WTC11 (cell line): ENCODE measurements around the gene DCUN1D1. TPM values are rescaled to one million over a fixed set of nuclear protein-coding genes. Genes with fewer than 3 reads are reported as not detected.

Source experiments
- ATAC-seq: fragments of 200-7000 bp; cut with Tn5 transposase; 2 replicates; pipeline ENCODE4 v1.10.0; 2021; ENCODE audit warnings: mild to moderate bottlenecking, moderate library complexity
- CTCF ChIA-PET: fragments of 300-600 bp; sonication (Branson Sonifier 250); formaldehyde crosslinking; loops from one replicate; lab custom pipeline; 2021; ENCODE audit warnings: antibody characterized with exemption; lab: Charles Lee
- POLR2A ChIA-PET: fragments of 350-600 bp; sonication (Branson Sonifier 250); formaldehyde crosslinking; loops from one replicate; lab custom pipeline; 2021; ENCODE audit warnings: antibody characterized with exemption; lab: Charles Lee
- DNase-seq: peaks from one replicate; pipeline ENCODE4 v3.0.0; 2021; ENCODE audit warnings: low spot score
- H3K27ac Mint-ChIP-seq: 2 replicates; pipeline ENCODE4 v1.8.0; 2021; ENCODE audit warnings: mixed read lengths
- H3K27me3 Mint-ChIP-seq: 2 replicates; pipeline ENCODE4 v1.8.0; 2021; ENCODE audit warnings: low read depth, mild to moderate bottlenecking, moderate library complexity, mixed read lengths
- H3K36me3 Mint-ChIP-seq: 2 replicates; pipeline ENCODE4 v1.8.0; 2021; ENCODE audit warnings: mixed read lengths
- H3K4me1 Mint-ChIP-seq: 2 replicates; pipeline ENCODE4 v1.8.0; 2022; ENCODE audit warnings: mixed read lengths
- H3K4me3 Mint-ChIP-seq: 2 replicates; pipeline ENCODE4 v1.8.0; 2021; ENCODE audit warnings: mild to moderate bottlenecking, moderate library complexity, mixed read lengths
- H3K9me3 Mint-ChIP-seq: 2 replicates; pipeline ENCODE4 v1.8.0; 2021; ENCODE audit warnings: mixed read lengths
- ARID4B ChIP-seq: sonication (generic); formaldehyde crosslinking; IDR thresholded peaks from 2 replicates; pipeline ENCODE4 v1.8.0; 2023; ENCODE audit warnings: missing genetic modification reagents, mild to moderate bottlenecking, borderline replicate concordance
- CTCF ChIP-seq: fragments of 200-600 bp; IDR thresholded peaks from 2 replicates; pipeline ENCODE4 v1.8.0; 2022; ENCODE audit warnings: antibody characterized with exemption
- E2F5 ChIP-seq: sonication (generic); formaldehyde crosslinking; IDR thresholded peaks from 2 replicates; pipeline ENCODE4 v1.8.1; 2022; ENCODE audit warnings: mild to moderate bottlenecking, moderate library complexity, missing genetic modification reagents
- ETV6 ChIP-seq: sonication (generic); formaldehyde crosslinking; IDR thresholded peaks from 2 replicates; pipeline ENCODE4 v1.8.1; 2022; ENCODE audit warnings: mild to moderate bottlenecking, missing genetic modification reagents
- GRHL2 ChIP-seq: fragments of 250-450 bp; sonication (Bioruptor Pico); IDR thresholded peaks from 2 replicates; pipeline ENCODE4 v1.8.0; 2022; ENCODE audit warnings: mild to moderate bottlenecking, moderate library complexity; ENCODE audit not compliant: insufficient replicate concordance, severe bottlenecking
- JUN ChIP-seq: sonication (generic); formaldehyde crosslinking; IDR thresholded peaks from 2 replicates; pipeline ENCODE4 v1.8.0; 2023; ENCODE audit warnings: mild to moderate bottlenecking, missing genetic modification reagents
- NFYB ChIP-seq: sonication (generic); formaldehyde crosslinking; conservative IDR thresholded peaks from 2 replicates; pipeline ENCODE4 v1.8.0; 2022; ENCODE audit warnings: low read depth, missing genetic modification reagents
- NR3C1 ChIP-seq: sonication (generic); formaldehyde crosslinking; conservative IDR thresholded peaks from 2 replicates; pipeline ENCODE4 v1.8.1; 2023; ENCODE audit warnings: low read depth, mild to moderate bottlenecking, missing genetic modification reagents
- PRDM15 ChIP-seq: sonication (generic); formaldehyde crosslinking; IDR thresholded peaks from 2 replicates; pipeline ENCODE4 v1.8.0; 2022; ENCODE audit warnings: missing genetic modification reagents
- ZBTB21 ChIP-seq: sonication (generic); formaldehyde crosslinking; IDR thresholded peaks from 2 replicates; pipeline ENCODE4 v1.8.1; 2023; ENCODE audit warnings: mild to moderate bottlenecking, missing genetic modification reagents, borderline replicate concordance
- ZNF121 ChIP-seq: sonication (generic); formaldehyde crosslinking; IDR thresholded peaks from 2 replicates; pipeline ENCODE4 v1.8.0; 2023; ENCODE audit warnings: missing genetic modification reagents
- ZNF281 ChIP-seq: sonication (generic); formaldehyde crosslinking; IDR thresholded peaks from 2 replicates; pipeline ENCODE4 v1.8.0; 2023; ENCODE audit warnings: mild to moderate bottlenecking, missing genetic modification reagents
- total RNA-seq: library from RNA; stranded (reverse); gene quantifications from 3 replicates; pipeline ENCODE4 v1.2.3, GENCODE V29; 2021

DCUN1D1 gene
- total RNA-seq, 1 experiment from 2014 or later: 64.5 TPM

- Mint-ChIP-seq H3K36me3 (no peaks in the 10 kb centered on the region), H3K27ac (no peak overlapping the region), H3K4me3 (no peak overlapping the region), H3K27me3 (no peaks in the 10 kb centered on the region), H3K9me3 (no peaks in the 10 kb centered on the region), H3K4me1 (peaks cover 49% of the 10 kb centered on the region)
- DNase-seq (no peak), ATAC-seq (no peak)
- TF ChIP-seq NFYB (CRISPR knock-in tag) (no peak), JUN (CRISPR knock-in tag) (no peak), CTCF (no peak), GRHL2 (no peak), ARID4B (CRISPR knock-in tag) (no peak), ETV6 (CRISPR knock-in tag) (no peak), PRDM15 (CRISPR knock-in tag) (no peak), E2F5 (CRISPR knock-in tag) (no peak), NR3C1 (no peak), ZBTB21 (CRISPR knock-in tag) (no peak)
- POLR2A ChIA-PET: no interaction called here
- CTCF ChIA-PET: no interaction called here
Observed at GRCh38 chr3:182973047-182973446, 7.3 kb downstream of the DCUN1D1 start.

GRCh38 chr3:182972387-182972786 is 8.0 kb downstream of the DCUN1D1 start:
- TF ChIP-seq ZNF121 (peak; percentile 95), ZNF281 (CRISPR knock-in tag) (no peak)
- Mint-ChIP-seq H3K4me3 (no peak overlapping the region), H3K27ac (peak overlapping the region; percentile 64), H3K36me3 (no peaks in the 10 kb centered on the region), H3K27me3 (no peaks in the 10 kb centered on the region), H3K9me3 (no peaks in the 10 kb centered on the region), H3K4me1 (peaks cover 47% of the 10 kb centered on the region)
- ATAC-seq (no peak), DNase-seq (no peak)
- CTCF ChIA-PET: no interaction called here
- POLR2A ChIA-PET: no interaction called here
